ENCODE data around the gene ETV3. TPM values are rescaled to one million over a fixed set of nuclear protein-coding genes. Genes with fewer than 3 reads are reported as not detected.
A peak's percentile ranks its signal among the peaks of the same experiment; 100 is the strongest.

Gene ETV3
- total RNA-seq, 2 donors from 2014 or later, result 33.5 to 48.7 TPM

GRCh38 chr1:157132111-157132510, 6.1 kb downstream of the ETV3 start:
- peak overlapping the region; percentile 25 to 51 for H3K4me3 Mint-ChIP-seq
- peaks cover 21 to 58% of the 10 kb centered on the region in 2 donors for H3K36me3 Mint-ChIP-seq (ENCODE audit: insufficient read depth in 2 of 2)
- H3K27me3 Mint-ChIP-seq (ENCODE audit: low read depth), result no peaks in the 10 kb centered on the region
- H3K9me3 Mint-ChIP-seq, result no peaks in the 10 kb centered on the region
- peaks cover 56% of the 10 kb centered on the region for H3K4me1 Mint-ChIP-seq (ENCODE audit: low read depth)
- ATAC-seq (replicated peaks in 1 of 2), result no peak
- H3K27ac Mint-ChIP-seq, result peak overlapping the region; percentile 4
- DNase-seq, result no peak

GRCh38 chr1:157131281-157131680, 6.9 kb downstream of the ETV3 start:
- Mint-ChIP-seq H3K9me3 (no peaks in the 10 kb centered on the region), H3K4me1 (ENCODE audit: low read depth) (peaks cover 51% of the 10 kb centered on the region), H3K27me3 (ENCODE audit: low read depth) (no peaks in the 10 kb centered on the region), H3K36me3 (ENCODE audit: insufficient read depth in 2 of 2) (peaks cover 21 to 58% of the 10 kb centered on the region in 2 donors), H3K27ac (peak overlapping the region; percentile 40), H3K4me3 (no peak overlapping the region)
- no peak for DNase-seq
- ATAC-seq (replicated peaks in 1 of 2), result no peak

GRCh38 chr1:157124855-157125254, 13.3 kb downstream of the ETV3 start:
- no peaks in the 10 kb centered on the region for H3K9me3 Mint-ChIP-seq
- DNase-seq, result no peak
- no peak overlapping the region for H3K27ac Mint-ChIP-seq
- H3K4me3 Mint-ChIP-seq, result no peak overlapping the region
- H3K4me1 Mint-ChIP-seq (ENCODE audit: low read depth), result peaks cover 44% of the 10 kb centered on the region
- no peaks in the 10 kb centered on the region for H3K27me3 Mint-ChIP-seq (ENCODE audit: low read depth)
- H3K36me3 Mint-ChIP-seq (ENCODE audit: insufficient read depth in 2 of 2), result peaks cover 11 to 36% of the 10 kb centered on the region in 2 donors
- no peak for ATAC-seq (replicated peaks in 1 of 2)

- H3K4me1 Mint-ChIP-seq (ENCODE audit: low read depth), result peaks cover 29% of the 10 kb centered on the region
- ATAC-seq (replicated peaks in 1 of 2) (no peak), DNase-seq (no peak)
- no peak overlapping the region for H3K27ac Mint-ChIP-seq
- no peaks in the 10 kb centered on the region for H3K27me3 Mint-ChIP-seq (ENCODE audit: low read depth)
- H3K36me3 Mint-ChIP-seq (ENCODE audit: insufficient read depth in 2 of 2), result peaks cover 4 to 13% of the 10 kb centered on the region in 2 donors
- no peaks in the 10 kb centered on the region for H3K9me3 Mint-ChIP-seq
- H3K4me3 Mint-ChIP-seq, result no peak overlapping the region
Measured at GRCh38 chr1:157119448-157119847, 18.7 kb downstream of the ETV3 start.

- Mint-ChIP-seq H3K27ac (no peak overlapping the region), H3K36me3 (ENCODE audit: insufficient read depth in 2 of 2) (peaks cover 4 to 9% of the 10 kb centered on the region in 2 donors), H3K27me3 (ENCODE audit: low read depth) (no peaks in the 10 kb centered on the region), H3K4me3 (no peak overlapping the region), H3K9me3 (no peaks in the 10 kb centered on the region), H3K4me1 (ENCODE audit: low read depth) (peaks cover 24% of the 10 kb centered on the region)
- DNase-seq, result no peak
- ATAC-seq (replicated peaks in 1 of 2), result peak in 1 of 2 donors; percentile 12
Measured at GRCh38 chr1:157119008-157119407, 19.2 kb downstream of the ETV3 start.

- Mint-ChIP-seq H3K9me3 (no peaks in the 10 kb centered on the region), H3K4me1 (ENCODE audit: low read depth) (peaks cover 11% of the 10 kb centered on the region), H3K36me3 (ENCODE audit: insufficient read depth in 2 of 2) (no peaks in the 10 kb centered on the region), H3K4me3 (no peak overlapping the region), H3K27ac (no peak overlapping the region), H3K27me3 (ENCODE audit: low read depth) (peaks cover 6% of the 10 kb centered on the region)
- DNase-seq, result no peak
- ATAC-seq (replicated peaks in 1 of 2), result no peak
Measured at GRCh38 chr1:157117527-157118057, 20.6 kb downstream of the ETV3 start.

- Mint-ChIP-seq H3K4me1 (ENCODE audit: low read depth) (peaks cover 15% of the 10 kb centered on the region), H3K4me3 (no peak overlapping the region), H3K9me3 (no peaks in the 10 kb centered on the region), H3K27me3 (ENCODE audit: low read depth) (peaks cover 12% of the 10 kb centered on the region), H3K36me3 (ENCODE audit: insufficient read depth in 2 of 2) (no peaks in the 10 kb centered on the region), H3K27ac (no peak overlapping the region)
- ATAC-seq (replicated peaks in 1 of 2) (no peak), DNase-seq (no peak)
Measured at GRCh38 chr1:157116737-157117103, 21.5 kb downstream of the ETV3 start.

GRCh38 chr1:157115851-157116736, 22.1 kb downstream of the ETV3 start:
- ATAC-seq (replicated peaks in 1 of 2), result no peak
- H3K4me3 Mint-ChIP-seq, result no peak overlapping the region
- no peak overlapping the region for H3K27ac Mint-ChIP-seq
- H3K27me3 Mint-ChIP-seq (ENCODE audit: low read depth), result peaks cover 15% of the 10 kb centered on the region
- H3K9me3 Mint-ChIP-seq, result no peaks in the 10 kb centered on the region
- DNase-seq, result no peak
- H3K4me1 Mint-ChIP-seq (ENCODE audit: low read depth), result peaks cover 15% of the 10 kb centered on the region
- H3K36me3 Mint-ChIP-seq (ENCODE audit: insufficient read depth in 2 of 2), result no peaks in the 10 kb centered on the region

GRCh38 chr1:157115429-157115838, 22.8 kb downstream of the ETV3 start:
- no peaks in the 10 kb centered on the region for H3K9me3 Mint-ChIP-seq

GRCh38 chr1:157114183-157115121, 23.7 kb downstream of the ETV3 start:
- H3K9me3 Mint-ChIP-seq, result no peaks in the 10 kb centered on the region
- DNase-seq (no peak), ATAC-seq (replicated peaks in 1 of 2) (no peak)
- H3K4me1 Mint-ChIP-seq (ENCODE audit: low read depth), result peaks cover 15% of the 10 kb centered on the region
- H3K4me3 Mint-ChIP-seq, result no peak overlapping the region
- peaks cover 17% of the 10 kb centered on the region for H3K27me3 Mint-ChIP-seq (ENCODE audit: low read depth)
- no peaks in the 10 kb centered on the region for H3K36me3 Mint-ChIP-seq (ENCODE audit: insufficient read depth in 2 of 2)
- H3K27ac Mint-ChIP-seq, result no peak overlapping the region

More at GRCh38 chr1:157115429-157115838, 22.8 kb downstream of the ETV3 start:
- no peak overlapping the region for H3K4me3 Mint-ChIP-seq
- DNase-seq (no peak), ATAC-seq (replicated peaks in 1 of 2) (no peak)
- H3K4me1 Mint-ChIP-seq (ENCODE audit: low read depth), result peaks cover 15% of the 10 kb centered on the region
- no peak overlapping the region for H3K27ac Mint-ChIP-seq
- H3K27me3 Mint-ChIP-seq (ENCODE audit: low read depth), result peaks cover 17% of the 10 kb centered on the region
- H3K36me3 Mint-ChIP-seq (ENCODE audit: insufficient read depth in 2 of 2), result no peaks in the 10 kb centered on the region

- Mint-ChIP-seq H3K4me3 (no peak overlapping the region), H3K27ac (no peak overlapping the region), H3K9me3 (no peaks in the 10 kb centered on the region), H3K27me3 (ENCODE audit: low read depth) (peaks cover 24% of the 10 kb centered on the region), H3K4me1 (ENCODE audit: low read depth) (peaks cover 15% of the 10 kb centered on the region), H3K36me3 (ENCODE audit: insufficient read depth in 2 of 2) (no peaks in the 10 kb centered on the region)
- ATAC-seq (replicated peaks in 1 of 2), result no peak
- DNase-seq, result no peak
Measured at GRCh38 chr1:157113631-157114030, 24.6 kb downstream of the ETV3 start.

- Mint-ChIP-seq H3K27me3 (ENCODE audit: low read depth) (peaks cover 30% of the 10 kb centered on the region), H3K36me3 (ENCODE audit: insufficient read depth in 2 of 2) (no peaks in the 10 kb centered on the region), H3K9me3 (no peaks in the 10 kb centered on the region), H3K4me1 (ENCODE audit: low read depth) (peaks cover 15% of the 10 kb centered on the region), H3K4me3 (no peak overlapping the region), H3K27ac (no peak overlapping the region)
- no peak for DNase-seq
- ATAC-seq (replicated peaks in 1 of 2), result no peak
Measured at GRCh38 chr1:157113106-157113505, 25.1 kb downstream of the ETV3 start.
